Limb (tissue), 2 donors: ENCODE results near the gene TOR4A.

Experiments
- DNase-seq, 2 donors: peaks; one replicate each; pipeline ENCODE4 v3.0.0-alpha.2; 2016; ENCODE audit errors: extremely low spot score in 2 of 2

The TOR4A gene

GRCh38 chr9:137293482-137294090, 16.1 kb downstream of the TOR4A start:
- DNase-seq, result no peak

GRCh38 chr9:137294091-137294680, 16.7 kb downstream of the TOR4A start:
- DNase-seq, result peak in 1 of 2 donors; percentile 38

GRCh38 chr9:137294681-137295237, 17.2 kb downstream of the TOR4A start:
- peak in 1 of 2 donors; percentile 50 for DNase-seq

- peak in 1 of 2 donors; percentile 78 for DNase-seq
Measured at GRCh38 chr9:137295238-137295811, 17.8 kb downstream of the TOR4A start.

- peak in 1 of 2 donors; percentile 52 for DNase-seq
Measured at GRCh38 chr9:137295849-137296669, 18.5 kb downstream of the TOR4A start.

- DNase-seq, result peak in 1 of 2 donors; percentile 47
Measured at GRCh38 chr9:137296670-137297664, 19.4 kb downstream of the TOR4A start.

GRCh38 chr9:137297966-137298365, 20.4 kb downstream of the TOR4A start:
- no peak for DNase-seq

- DNase-seq, result peak in 1 of 2 donors; percentile 34
Measured at GRCh38 chr9:137298401-137299202, 21.1 kb downstream of the TOR4A start.

GRCh38 chr9:137299203-137299565, 21.7 kb downstream of the TOR4A start:
- DNase-seq, result no peak

GRCh38 chr9:137299938-137300337, 22.4 kb downstream of the TOR4A start:
- peak in 1 of 2 donors; percentile 41 for DNase-seq

GRCh38 chr9:137300567-137301080, 23.1 kb downstream of the TOR4A start:
- peak in 1 of 2 donors; percentile 61 for DNase-seq

GRCh38 chr9:137301081-137301947, 23.8 kb downstream of the TOR4A start:
- DNase-seq, result peak in 1 of 2 donors; percentile 72

GRCh38 chr9:137302118-137302448, 24.6 kb downstream of the TOR4A start, which contains the start of gene NRARP:
Gene NRARP, minus strand, starts transcription at chr9:137302271. Its CDS starts 343 bp downstream, at chr9:137301928.
- peak; percentile 77 to 94 for DNase-seq

- no peak for DNase-seq
Measured at GRCh38 chr9:137302449-137303150, 25.1 kb downstream of the TOR4A start.

- DNase-seq, result peak in 1 of 2 donors; percentile 63
Measured at GRCh38 chr9:137303151-137303892, 25.8 kb downstream of the TOR4A start.

- peak in 1 of 2 donors; percentile 61 for DNase-seq
Measured at GRCh38 chr9:137303893-137304382, 26.4 kb downstream of the TOR4A start.
